ENCODE data around the gene CERK.

CERK gene

GRCh38 chr22:46731246-46732040 lies 6.6 kb downstream of the CERK start:
- DNase-seq (ENCODE audit: low spot score): no peak

GRCh38 chr22:46730568-46731245 lies 7.3 kb downstream of the CERK start:
- no peak for DNase-seq (ENCODE audit: low spot score)

- DNase-seq (ENCODE audit: low spot score): no peak
Observed at GRCh38 chr22:46728470-46728869, 9.6 kb downstream of the CERK start.

- no peak for DNase-seq (ENCODE audit: low spot score)
Observed at GRCh38 chr22:46727813-46728364, 10.2 kb downstream of the CERK start.

- no peak for DNase-seq (ENCODE audit: low spot score)
Observed at GRCh38 chr22:46726986-46727317, 11.1 kb downstream of the CERK start.

- no peak for DNase-seq (ENCODE audit: low spot score)
Observed at GRCh38 chr22:46726066-46726985, 11.7 kb downstream of the CERK start.

GRCh38 chr22:46725096-46725495 lies 13.0 kb downstream of the CERK start:
- DNase-seq (ENCODE audit: low spot score): no peak

GRCh38 chr22:46723882-46724281 lies 14.2 kb downstream of the CERK start:
- DNase-seq (ENCODE audit: low spot score): no peak

GRCh38 chr22:46721501-46722085 lies 16.5 kb downstream of the CERK start:
- DNase-seq (ENCODE audit: low spot score): no peak

GRCh38 chr22:46719921-46720320 lies 18.1 kb downstream of the CERK start:
- DNase-seq (ENCODE audit: low spot score): no peak

GRCh38 chr22:46714550-46714949 lies 23.5 kb downstream of the CERK start:
- no peak for DNase-seq (ENCODE audit: low spot score)

GRCh38 chr22:46712288-46712687 lies 25.8 kb downstream of the CERK start:
- no peak for DNase-seq (ENCODE audit: low spot score)

GRCh38 chr22:46710806-46711205 lies 27.2 kb downstream of the CERK start:
- DNase-seq (ENCODE audit: low spot score): no peak

GRCh38 chr22:46708766-46709330 lies 29.2 kb downstream of the CERK start:
- no peak for DNase-seq (ENCODE audit: low spot score)

GRCh38 chr22:46707827-46708570 lies 30.1 kb downstream of the CERK start:
- DNase-seq (ENCODE audit: low spot score): no peak

- DNase-seq (ENCODE audit: low spot score): no peak
Observed at GRCh38 chr22:46707305-46707704, 30.7 kb downstream of the CERK start.

- no peak for DNase-seq (ENCODE audit: low spot score)
Observed at GRCh38 chr22:46706060-46706459, 32.0 kb downstream of the CERK start.

- DNase-seq (ENCODE audit: low spot score): no peak
Observed at GRCh38 chr22:46703996-46704370, 34.1 kb downstream of the CERK start.

GRCh38 chr22:46703171-46703995 lies 34.7 kb downstream of the CERK start:
- no peak for DNase-seq (ENCODE audit: low spot score)

GRCh38 chr22:46701262-46701661 lies 36.8 kb downstream of the CERK start:
- no peak for DNase-seq (ENCODE audit: low spot score)

Data from CD4-positive, alpha-beta T cell treated with Interleukin-2 at 100 ng/mL for 4 hours (primary cell).